Measurements from ENCODE around the gene GPR146.

Gene GPR146

DNA sequence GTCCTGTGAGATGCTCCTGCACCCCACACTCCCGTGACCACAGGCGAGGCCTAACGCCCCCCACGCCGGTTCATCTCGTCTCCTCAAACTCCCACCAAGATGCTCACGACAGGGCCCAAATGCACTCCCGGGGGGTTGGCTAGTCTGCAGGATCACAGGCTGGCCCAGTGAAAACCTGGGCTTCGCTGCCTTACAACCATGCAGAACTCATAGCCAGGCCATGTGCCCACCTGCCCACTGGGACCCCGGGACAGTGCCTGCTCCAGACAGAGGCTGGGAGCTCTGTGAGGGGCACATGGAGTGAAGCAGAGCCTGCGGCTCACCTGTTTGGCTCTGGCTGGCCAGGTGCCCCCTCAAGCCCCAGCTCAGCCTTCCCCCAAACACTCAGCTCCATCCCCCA is 34.2 kb downstream of the GPR146 start:
- no peak for DNase-seq (ENCODE audit: low spot score)

- no peak for DNase-seq (ENCODE audit: low spot score)
These were observed 34.6 kb downstream of the GPR146 start for GRCh38 chr7:1078985-1079384.

- DNase-seq (ENCODE audit: low spot score) = no peak
These were observed 35.2 kb downstream of the GPR146 start for GRCh38 chr7:1079546-1079945.

DNA sequence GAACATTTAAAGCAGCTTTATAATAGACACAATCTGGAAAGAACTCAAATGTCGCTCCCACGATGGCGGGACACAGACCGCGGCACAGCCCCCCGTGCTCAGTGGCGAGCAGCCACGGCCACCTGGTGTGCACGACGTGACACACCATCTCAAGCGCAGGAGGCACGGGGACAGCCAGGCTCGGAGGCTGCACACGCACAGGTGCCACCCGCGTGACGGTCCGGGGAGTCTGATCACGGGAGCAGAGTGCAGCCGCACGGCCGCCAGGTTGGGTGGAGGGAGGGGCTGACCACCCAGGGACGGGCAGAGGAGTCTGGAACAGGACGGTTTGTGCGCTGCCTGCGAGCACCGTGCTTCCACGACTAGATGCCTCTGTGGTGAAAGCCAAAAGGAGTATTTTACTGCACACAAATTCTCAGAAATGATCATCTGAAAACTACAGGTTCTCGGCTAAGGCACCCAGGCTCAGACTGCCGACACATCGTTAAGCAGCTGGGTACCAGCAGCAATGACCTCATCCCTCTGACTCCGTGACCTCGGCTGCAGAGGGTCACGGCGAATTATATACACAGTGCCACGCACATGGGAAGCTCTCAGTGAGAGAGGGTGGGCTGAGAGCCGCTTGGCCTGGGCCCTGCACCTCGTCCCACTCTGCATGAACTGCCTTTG is 36.0 kb downstream of the GPR146 start:
- DNase-seq (ENCODE audit: low spot score) = no peak

DNA sequence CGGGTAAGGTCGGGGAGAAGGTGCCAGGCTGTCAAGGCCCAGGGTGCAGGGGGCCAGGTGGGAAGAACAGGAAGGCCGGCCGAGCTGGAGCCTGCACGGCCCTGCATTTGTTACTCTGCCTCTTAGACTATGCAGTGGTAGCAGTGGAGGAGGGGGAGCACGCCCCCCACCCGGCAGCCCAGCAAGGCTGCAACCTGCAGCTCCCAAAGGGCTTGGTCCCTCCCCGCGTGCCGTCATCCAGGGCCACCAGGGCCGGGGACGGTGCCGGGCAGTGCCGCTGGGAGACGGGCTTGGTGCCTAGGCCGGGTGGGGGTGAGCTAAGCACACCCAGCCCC is 36.5 kb downstream of the GPR146 start:
- no peak for DNase-seq (ENCODE audit: low spot score)

- no peak for DNase-seq (ENCODE audit: low spot score)
These were observed 37.0 kb downstream of the GPR146 start for GRCh38 chr7:1081336-1081735.

GRCh38 chr7:1081931-1082401 is 37.6 kb downstream of the GPR146 start:
- DNase-seq (ENCODE audit: low spot score) = no peak

GRCh38 chr7:1083729-1084657 is 39.6 kb downstream of the GPR146 start:
- no peak for DNase-seq (ENCODE audit: low spot score)

GRCh38 chr7:1085266-1085665 is 40.9 kb downstream of the GPR146 start:
- no peak for DNase-seq (ENCODE audit: low spot score)

DNA sequence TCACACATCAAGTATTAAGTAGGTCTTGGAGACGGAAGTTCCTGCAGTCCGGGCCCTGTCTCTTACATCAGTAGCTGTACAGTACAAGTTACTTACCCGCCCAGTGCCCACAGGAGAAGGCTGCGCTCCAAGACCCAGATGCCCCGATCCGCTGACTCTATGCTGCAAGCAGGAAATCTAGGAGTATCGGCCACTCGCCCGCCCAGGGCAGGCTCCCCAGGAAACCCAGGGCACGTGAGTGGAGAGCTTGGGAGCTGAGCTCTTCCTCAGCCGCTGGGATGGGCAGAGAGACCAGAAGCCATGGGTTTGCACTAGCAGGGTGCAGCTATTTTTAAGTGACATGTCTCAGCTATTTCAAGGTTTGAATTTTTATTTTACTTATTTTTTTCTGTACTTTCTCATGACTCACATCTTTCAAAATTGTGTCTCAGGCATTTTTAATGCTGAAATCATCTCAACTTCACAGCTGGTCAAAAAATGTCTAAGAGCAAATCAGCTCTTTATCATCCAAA is 41.6 kb downstream of the GPR146 start:
- no peak for DNase-seq (ENCODE audit: low spot score)

DNA sequence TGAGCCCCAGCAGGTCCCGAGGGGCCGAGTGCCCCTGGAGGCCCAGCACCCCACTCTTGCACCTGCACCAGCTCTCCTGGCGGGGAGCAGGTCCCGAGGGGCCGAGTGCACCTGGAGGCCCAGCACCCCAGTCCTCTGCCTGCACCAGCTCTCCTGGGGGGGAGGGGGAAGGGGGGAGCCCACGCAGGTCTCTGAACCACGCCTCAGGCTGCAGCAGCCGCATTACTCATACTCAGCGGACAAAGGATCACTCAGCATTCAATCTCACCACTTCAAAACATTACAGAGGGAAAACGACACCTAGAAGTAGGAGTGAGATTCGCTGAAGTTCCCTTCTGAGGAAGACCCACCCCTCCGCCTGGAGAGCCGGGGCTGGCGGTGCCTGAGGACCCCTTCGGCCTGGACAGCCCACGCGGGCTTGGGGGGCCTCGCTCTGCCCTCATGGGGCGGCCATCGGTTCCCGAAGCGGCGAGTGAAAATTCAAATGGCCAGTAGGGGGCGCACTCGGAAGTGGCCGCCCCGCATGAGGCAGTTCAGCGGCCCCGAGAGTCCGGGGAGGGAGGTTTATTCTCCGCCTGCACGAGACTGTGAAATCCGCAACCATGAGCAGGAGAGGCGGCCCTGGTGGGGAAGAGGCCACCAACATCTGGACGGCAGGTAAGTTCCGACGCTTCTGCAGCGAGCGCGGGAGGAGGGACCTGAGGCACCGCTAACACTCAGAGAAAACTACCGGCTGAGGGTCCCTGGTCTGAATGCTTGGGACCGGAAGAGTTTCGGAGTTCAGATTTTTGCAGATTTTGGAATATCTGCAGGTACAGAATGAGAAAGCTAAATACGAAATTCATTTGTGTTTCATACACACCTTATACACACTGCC is 42.5 kb downstream of the GPR146 start:
- DNase-seq (ENCODE audit: low spot score) = peak; percentile 88

GRCh38 chr7:1087465-1087814 is 43.1 kb downstream of the GPR146 start:
- DNase-seq (ENCODE audit: low spot score) = no peak

DNA sequence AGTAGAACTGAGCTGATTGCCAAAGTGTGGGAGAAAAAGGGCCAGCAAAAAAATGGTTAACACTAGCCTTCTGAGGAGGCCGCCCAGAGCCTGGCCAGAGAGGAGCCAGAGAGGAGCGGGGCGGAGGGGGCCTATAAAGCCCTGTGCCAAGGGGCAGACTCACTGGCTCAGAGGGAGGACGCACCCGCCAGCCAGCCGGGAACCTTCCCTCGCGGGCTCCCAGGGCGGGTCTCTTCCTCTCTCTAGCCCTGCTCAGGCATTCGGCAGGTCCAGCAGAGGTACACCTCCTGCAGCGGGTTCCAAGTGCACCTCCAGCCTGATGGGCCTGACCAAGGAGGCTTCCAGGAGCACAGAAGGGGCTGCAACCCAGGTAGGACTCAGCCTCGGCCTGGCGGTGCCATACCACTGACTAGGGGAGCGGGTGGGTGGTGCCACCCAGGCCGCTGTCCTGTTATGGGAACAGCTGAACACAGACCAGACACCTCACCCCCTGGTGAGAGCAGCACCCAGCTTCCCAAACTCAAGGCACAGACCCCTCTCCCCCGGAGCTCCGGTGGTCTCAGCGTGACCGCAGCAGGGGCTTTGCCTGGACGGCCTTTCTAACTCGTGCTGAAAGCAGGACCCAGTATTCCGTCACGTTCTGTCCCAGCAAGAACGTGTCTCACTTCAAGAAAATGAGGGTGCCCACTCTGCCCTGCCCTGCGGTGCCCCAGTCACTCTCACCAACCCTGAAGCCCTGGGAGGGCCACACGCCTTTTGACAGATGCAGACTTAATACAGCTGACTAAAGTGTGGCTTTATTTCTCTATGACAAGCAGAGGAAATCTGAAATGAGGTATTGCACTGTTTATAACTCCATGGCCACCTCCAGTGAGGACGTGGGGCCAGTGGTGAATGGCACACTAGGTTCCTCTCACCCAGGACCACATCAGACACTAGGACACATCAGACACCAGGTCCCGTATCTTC is 43.9 kb downstream of the GPR146 start, which contains the start of gene GPER1:
TSS of gene GPER1 (plus strand) at position 162 of the 969 bp plus-strand sequence. CDS start 3,616 bp downstream, outside the sequence.
- peak; percentile 69 for DNase-seq (ENCODE audit: low spot score)

- no peak for DNase-seq (ENCODE audit: low spot score)
These were observed 45.9 kb downstream of the GPR146 start for GRCh38 chr7:1090236-1090635.

DNA sequence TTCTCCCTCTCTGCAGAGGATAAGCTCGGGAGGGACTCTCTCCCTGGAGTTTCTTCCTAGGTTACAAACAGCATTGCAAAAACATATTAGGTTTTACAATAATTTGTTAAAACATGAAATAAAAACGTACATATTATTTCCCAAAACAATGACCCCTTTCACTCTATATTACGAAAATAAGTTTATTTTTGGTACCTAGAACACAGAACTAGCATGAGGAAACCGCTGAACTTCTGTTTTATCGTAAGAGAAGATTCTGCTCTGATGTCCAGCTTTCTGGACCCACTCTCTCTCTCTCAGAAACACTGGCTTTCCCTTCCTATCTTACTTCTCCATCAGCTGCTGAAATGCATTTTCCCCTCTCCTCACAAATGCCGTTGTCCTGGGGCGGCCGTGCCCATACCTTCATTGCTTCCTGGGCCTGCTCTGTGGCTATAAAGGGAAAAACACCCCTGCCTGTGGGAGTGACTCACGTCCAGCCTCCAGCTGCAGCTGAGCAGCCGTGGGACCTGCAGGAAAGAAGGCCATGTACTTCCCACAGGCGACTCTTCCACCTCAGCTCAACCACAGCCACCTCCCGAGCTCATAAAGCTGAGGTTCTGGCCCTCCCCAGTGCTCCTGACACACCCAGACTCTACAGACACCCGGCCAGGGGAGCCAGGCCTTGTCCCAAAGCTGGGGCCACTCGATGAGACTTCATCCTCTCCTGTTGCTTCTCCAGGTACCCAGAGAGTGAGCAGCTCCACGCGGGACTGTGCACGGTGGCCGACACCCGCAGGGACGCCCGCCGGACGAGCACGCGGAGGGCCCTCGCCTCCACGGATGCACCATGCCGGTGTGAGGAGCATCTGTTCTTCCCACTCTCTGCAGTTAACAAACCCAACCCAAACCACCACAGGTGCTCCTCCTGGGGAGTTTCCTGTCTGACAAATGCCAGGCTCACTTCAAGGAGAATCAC is 46.6 kb downstream of the GPR146 start:
- no peak for DNase-seq (ENCODE audit: low spot score)

- no peak for DNase-seq (ENCODE audit: low spot score)
These were observed 47.3 kb downstream of the GPR146 start for GRCh38 chr7:1091644-1092027.

DNA sequence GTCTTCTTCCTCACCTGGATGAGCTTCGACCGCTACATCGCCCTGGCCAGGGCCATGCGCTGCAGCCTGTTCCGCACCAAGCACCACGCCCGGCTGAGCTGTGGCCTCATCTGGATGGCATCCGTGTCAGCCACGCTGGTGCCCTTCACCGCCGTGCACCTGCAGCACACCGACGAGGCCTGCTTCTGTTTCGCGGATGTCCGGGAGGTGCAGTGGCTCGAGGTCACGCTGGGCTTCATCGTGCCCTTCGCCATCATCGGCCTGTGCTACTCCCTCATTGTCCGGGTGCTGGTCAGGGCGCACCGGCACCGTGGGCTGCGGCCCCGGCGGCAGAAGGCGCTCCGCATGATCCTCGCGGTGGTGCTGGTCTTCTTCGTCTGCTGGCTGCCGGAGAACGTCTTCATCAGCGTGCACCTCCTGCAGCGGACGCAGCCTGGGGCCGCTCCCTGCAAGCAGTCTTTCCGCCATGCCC is 47.9 kb downstream of the GPR146 start:
- DNase-seq (ENCODE audit: low spot score) = no peak

- no peak for DNase-seq (ENCODE audit: low spot score)
These were observed 48.6 kb downstream of the GPR146 start for GRCh38 chr7:1092806-1093501.

DNA sequence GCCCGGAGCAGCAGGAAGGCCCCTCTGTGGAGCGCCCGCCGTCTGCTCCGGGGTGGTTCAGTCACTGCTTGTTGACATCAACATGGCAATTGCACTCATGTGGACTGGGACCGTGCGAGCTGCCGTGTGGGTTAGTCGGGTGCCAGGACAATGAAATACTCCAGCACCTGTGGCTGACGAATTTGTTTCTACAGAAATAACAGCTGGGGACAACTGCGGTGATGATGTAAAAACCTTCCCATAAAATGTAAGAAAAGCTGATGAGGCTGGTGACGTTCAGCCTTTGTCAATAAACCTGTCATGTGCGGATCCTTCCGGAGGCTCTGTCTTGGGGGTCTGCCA is 49.1 kb downstream of the GPR146 start:
- DNase-seq (ENCODE audit: low spot score) = no peak
